A549 (cell line): ENCODE measurements around the gene PADI2. TPM values are rescaled to one million over a fixed set of nuclear protein-coding genes. Genes with fewer than 3 reads are reported as not detected.

Experiments
- ATAC-seq, 2 experiments: fragments of 200-7000 bp in 1 of 2; fragments of >200 bp in 1 of 2; cut with Nextera tagmentation in 1 of 2; cut with Tn5 transposase in 1 of 2; 3 replicates each; pipeline versions ENCODE4 v1.8.0 to v1.9.1; 2018 to 2020; ENCODE audit warnings: mild to moderate bottlenecking in 1 of 2, moderate library complexity in 1 of 2
- CTCF ChIA-PET: fragments of 300-600 bp; sonication (Branson Sonifier 250); formaldehyde crosslinking; extraction: SDS; loops from one replicate; lab custom pipeline; 2021; ENCODE audit warnings: antibody characterized with exemption, inconsistent platforms; lab: Yijun Ruan, JAX
- POLR2A ChIA-PET: fragments of 350-600 bp; formaldehyde crosslinking; extraction: SDS; loops from one replicate; lab custom pipeline; 2021; ENCODE audit warnings: antibody characterized with exemption, inconsistent platforms; lab: Yijun Ruan, JAX
- DNase-seq, 2 experiments: peaks; one replicate each; pipeline versions ENCODE4 v3.0.0 to v3.0.0-alpha.2; 2011 to 2016; ENCODE audit warnings: low read depth in 1 of 2, low spot score in 1 of 2
- FAIRE-seq: peaks from 2 replicates; lab custom pipeline; 2011; peaks lifted over from hg19 to GRCh38; lab: Jason Lieb, UNC
- H3K27ac ChIP-seq, 2 experiments: fragments of >200 bp; sonication (Bioruptor Twin); formaldehyde crosslinking; 3 replicates each; pipeline ENCODE4 v1.5.1; 2016 to 2017
- H3K4me1 ChIP-seq: fragments of >200 bp; sonication (Bioruptor Twin); formaldehyde crosslinking; 3 replicates; pipeline ENCODE4 v1.6.1; 2016
- H3K4me2 ChIP-seq: fragments of >200 bp; sonication (Bioruptor Twin); formaldehyde crosslinking; 3 replicates; pipeline ENCODE4 v1.6.1; 2016
- H3K4me3 ChIP-seq: fragments of >200 bp; sonication (Bioruptor Twin); formaldehyde crosslinking; 3 replicates; pipeline ENCODE4 v1.5.1; 2016
- H3K9me3 ChIP-seq: fragments of >200 bp; sonication (Bioruptor Twin); formaldehyde crosslinking; 3 replicates; pipeline ENCODE4 v1.6.1; 2016
- BHLHE40 ChIP-seq: IDR thresholded peaks from 2 replicates; pipeline ENCODE4 v1.6.1; 2012; ENCODE audit warnings: low read depth, low read length, inconsistent platforms
- CBX2 ChIP-seq: fragments of 200-600 bp; sonication (generic); IDR thresholded peaks from 2 replicates; pipeline ENCODE4 v1.6.1; 2016; ENCODE audit warnings: low read depth, mild to moderate bottlenecking, borderline replicate concordance
- CBX8 ChIP-seq: fragments of 200-600 bp; sonication (generic); IDR thresholded peaks from 2 replicates; pipeline ENCODE4 v1.6.1; 2016
- EHMT2 ChIP-seq: fragments of 200-600 bp; sonication (generic); IDR thresholded peaks from 2 replicates; pipeline ENCODE4 v1.6.1; 2016; ENCODE audit warnings: antibody characterized with exemption, low read depth, mild to moderate bottlenecking, moderate library complexity
- EP300 ChIP-seq, 2 experiments: fragments of >200 bp; sonication (Bioruptor Twin); formaldehyde crosslinking; IDR thresholded peaks; 2 replicates in 1 of 2; 3 replicates in 1 of 2; pipeline ENCODE4 v1.6.1; 2016 to 2017
- FOXS1 ChIP-seq: fragments of 250-450 bp; sonication (Bioruptor Pico); IDR thresholded peaks from 2 replicates; pipeline ENCODE4 v1.5.0; 2020; ENCODE audit warnings: mild to moderate bottlenecking, moderate library complexity
- HDAC2 ChIP-seq: fragments of 200-600 bp; sonication (generic); IDR thresholded peaks from 2 replicates; pipeline ENCODE4 v1.6.1; 2016
- KDM5A ChIP-seq: fragments of 200-600 bp; sonication (generic); IDR thresholded peaks from 2 replicates; pipeline ENCODE4 v1.6.1; 2016; ENCODE audit warnings: antibody characterized with exemption, mild to moderate bottlenecking
- MAFK ChIP-seq: fragments of 450-650 bp; IDR thresholded peaks from 2 replicates; pipeline ENCODE4 v1.6.1; 2014; ENCODE audit not compliant: partially characterized antibody
- MYC ChIP-seq: IDR thresholded peaks from 2 replicates; pipeline ENCODE4 v1.6.1; 2012; ENCODE audit warnings: mild to moderate bottlenecking, inconsistent platforms, low read length, improper control_type of control experiment, borderline replicate concordance
- NFE2L2 ChIP-seq: fragments of 150-350 bp; conservative IDR thresholded peaks from 2 replicates; pipeline ENCODE4 v1.6.1; 2014; ENCODE audit warnings: low read length
- PHF8 ChIP-seq: fragments of 200-600 bp; sonication (generic); IDR thresholded peaks from 2 replicates; pipeline ENCODE4 v1.6.1; 2016; ENCODE audit warnings: low read depth, mild to moderate bottlenecking, antibody characterized with exemption, moderate library complexity, borderline replicate concordance
- POLR2A ChIP-seq: IDR thresholded peaks from 2 replicates; pipeline ENCODE4 v1.6.1; 2012; ENCODE audit warnings: mild to moderate bottlenecking, low read length
- POLR2AphosphoS2 ChIP-seq: conservative IDR thresholded peaks from 2 replicates; pipeline ENCODE4 v1.6.1; 2012; ENCODE audit warnings: low read length, improper control_type of control experiment, inconsistent platforms
- RAD21 ChIP-seq, 2 experiments: fragments of >200 bp in 1 of 2; sonication (Bioruptor Twin) in 1 of 2; formaldehyde crosslinking in 1 of 2; IDR thresholded peaks in 1 of 2; conservative IDR thresholded peaks in 1 of 2; 2 replicates in 1 of 2; 3 replicates in 1 of 2; pipeline ENCODE4 v1.6.1; 2012 to 2018; ENCODE audit warnings: inconsistent platforms in 1 of 2
- RARB ChIP-seq: fragments of 250-450 bp; sonication (Bioruptor Pico); IDR thresholded peaks from 2 replicates; pipeline ENCODE4 v1.8.0; 2021; ENCODE audit warnings: mild to moderate bottlenecking, moderate library complexity
- RCOR1 ChIP-seq: fragments of 150-350 bp; IDR thresholded peaks from 2 replicates; pipeline ENCODE4 v1.6.1; 2014; ENCODE audit warnings: antibody characterized with exemption, low read length, low read depth
- TFCP2L1 ChIP-seq: fragments of 250-450 bp; sonication (Bioruptor Pico); IDR thresholded peaks from 2 replicates; pipeline ENCODE4 v1.5.0; 2021; ENCODE audit warnings: mild to moderate bottlenecking
- ZFP36 ChIP-seq: fragments of 450-650 bp; IDR thresholded peaks from 2 replicates; pipeline ENCODE4 v1.6.1; 2014; ENCODE audit warnings: borderline replicate concordance; ENCODE audit not compliant: partially characterized antibody
- ZSCAN20 ChIP-seq: fragments of 250-450 bp; sonication (Bioruptor Pico); IDR thresholded peaks from 2 replicates; pipeline ENCODE4 v1.8.0; 2022; ENCODE audit warnings: mild to moderate bottlenecking, moderate library complexity
- WGBS: methylation state at CpG from one replicate; pipeline ENCODE4 v1.1.6; 2017; ENCODE audit errors: missing lambda C conversion rate; 5-methylcytosine and 5-hydroxymethylcytosine counted together
- polyA plus RNA-seq, 4 experiments: library from polyadenylated mRNA; depleted of rRNA in 3 of 4; stranded (reverse); fragments of >200 nt; fragmentation: RNase III in 1 of 4; extraction: RNeasy Plus Mini Kit Qiagen cat#74134 plus additional on column Dnase treatment in 1 of 4; gene quantifications; 2 replicates in 3 of 4; 3 replicates in 1 of 4; pipeline ENCODE4 v1.2.3, GENCODE V29; 2011 to 2017
- TF ChIP-seq, protein P1 (sequence below): fragments of 450-650 bp; IDR thresholded peaks from 2 replicates; pipeline ENCODE4 v1.6.1; 2014; ENCODE audit warnings: antibody characterized with exemption
- TF ChIP-seq, protein P2 (sequence below): fragments of >200 bp; sonication (Bioruptor Twin); formaldehyde crosslinking; IDR thresholded peaks from 3 replicates; pipeline ENCODE4 v1.6.1; 2016
- TF ChIP-seq, protein P3 (sequence below): fragments of >200 bp; sonication (Bioruptor Twin); formaldehyde crosslinking; IDR thresholded peaks from 3 replicates; pipeline ENCODE4 v1.5.1; 2016
- TF ChIP-seq, protein P4 (sequence below): IDR thresholded peaks from 2 replicates; pipeline ENCODE4 v1.6.1; 2012

Gene PADI2
- polyA plus RNA-seq, 2 of the 4 experiments (the other 2 are of a cell fraction): 1.1 to 1.3 TPM

DNA sequence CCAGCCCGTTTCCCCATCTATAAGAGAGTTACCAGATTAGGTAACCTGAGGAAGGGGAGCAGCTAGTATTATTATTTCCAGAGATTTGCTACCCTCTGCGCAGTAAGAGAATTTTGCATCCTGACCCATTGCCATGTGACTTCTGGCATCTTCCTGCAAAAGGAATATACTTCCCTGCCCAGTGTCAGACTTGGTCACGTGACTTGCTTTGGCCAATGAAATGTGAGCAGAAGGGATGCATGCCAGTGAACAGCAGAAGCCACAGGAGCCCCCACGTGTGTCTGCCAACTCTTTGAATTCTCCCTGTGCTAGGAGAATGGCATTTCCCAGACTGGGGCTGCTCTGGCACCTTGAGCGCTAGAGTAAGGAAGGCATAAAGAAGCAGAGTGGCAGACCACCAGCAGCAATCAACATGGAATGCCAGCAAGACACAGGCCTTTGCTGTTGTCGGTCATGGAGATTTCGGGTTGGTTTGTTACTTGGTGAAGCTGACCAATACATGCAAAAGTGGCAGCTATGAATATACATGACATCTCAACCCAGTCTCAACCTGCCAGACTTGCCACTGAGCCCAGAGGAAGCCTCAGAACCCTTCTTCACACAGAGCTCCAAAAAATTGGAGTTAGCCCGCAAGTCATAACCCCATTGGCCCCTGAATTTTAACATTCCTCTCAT is 39.0 kb downstream of the PADI2 start:
- H3K4me3 ChIP-seq: no peak overlapping the region
- ChIA-PET CTCF (interaction anchor here (1.7 to 1.8 kb wide), 2 partner anchors 20 to 45 kb away, joined by 4 to 7 read pairs; no protein-coding TSS in a partner anchor), POLR2A (no interaction called here)
- no peaks in the 10 kb centered on the region for H3K4me1 ChIP-seq
- 72% methylated on average over 6 of the region's 8 CpGs for WGBS
- no peak for TF ChIP-seq EHMT2
- TF ChIP-seq FOXS1 (CRISPR knock-in tag): no peak
- TF ChIP-seq KDM5A: no peak
- TF ChIP-seq, protein P1, sequence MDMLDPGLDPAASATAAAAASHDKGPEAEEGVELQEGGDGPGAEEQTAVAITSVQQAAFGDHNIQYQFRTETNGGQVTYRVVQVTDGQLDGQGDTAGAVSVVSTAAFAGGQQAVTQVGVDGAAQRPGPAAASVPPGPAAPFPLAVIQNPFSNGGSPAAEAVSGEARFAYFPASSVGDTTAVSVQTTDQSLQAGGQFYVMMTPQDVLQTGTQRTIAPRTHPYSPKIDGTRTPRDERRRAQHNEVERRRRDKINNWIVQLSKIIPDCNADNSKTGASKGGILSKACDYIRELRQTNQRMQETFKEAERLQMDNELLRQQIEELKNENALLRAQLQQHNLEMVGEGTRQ: peak; percentile 38; the same call in 1 of the 2 replicates
- DNase-seq (no peak), FAIRE-seq (no peak), ATAC-seq (no peak)
- no peaks in the 10 kb centered on the region for H3K9me3 ChIP-seq
- no peak overlapping the region for H3K4me2 ChIP-seq
- no peak overlapping the region for H3K27ac ChIP-seq

DNA sequence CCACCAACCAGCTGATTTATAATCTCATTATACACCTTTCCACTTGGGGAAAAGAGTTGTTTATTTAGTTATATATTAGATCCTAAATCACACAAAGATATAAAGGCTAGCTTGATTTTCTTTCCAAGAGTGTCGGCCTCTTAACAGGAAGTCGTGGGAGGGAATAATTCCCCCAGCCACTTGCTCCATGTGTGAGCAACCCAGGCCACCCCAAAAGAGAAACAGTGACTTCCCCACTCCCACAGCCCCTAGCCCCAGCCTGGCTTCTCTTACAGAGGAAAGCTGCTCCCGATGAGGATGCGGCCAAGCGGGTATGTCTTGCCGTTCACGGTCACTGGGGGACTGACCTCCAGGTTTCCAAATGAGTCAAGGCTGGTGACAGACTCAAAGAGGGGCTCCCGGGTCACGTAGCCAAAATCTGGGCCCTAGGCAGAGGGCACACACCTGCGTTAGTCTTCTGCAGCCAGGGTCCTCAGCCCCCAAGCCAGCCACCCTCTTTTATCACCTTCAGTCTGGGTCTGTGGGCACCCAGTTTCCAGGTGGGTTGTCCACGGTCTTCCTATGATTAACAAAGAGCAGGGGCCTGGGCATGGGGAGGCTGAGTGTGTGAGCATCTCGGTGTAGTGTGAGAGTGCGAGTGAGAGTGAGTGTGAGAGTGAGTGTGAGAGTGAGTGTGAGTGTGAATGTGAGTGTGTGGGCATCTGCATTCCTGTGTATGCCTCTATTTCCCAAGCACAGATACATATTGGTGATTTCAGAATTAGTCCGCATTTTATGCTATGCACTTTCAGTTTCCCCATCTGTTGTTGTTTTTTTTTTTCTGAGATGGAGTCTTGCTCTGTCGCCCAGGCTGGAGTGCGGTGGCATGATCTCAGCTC is 40.0 kb downstream of the PADI2 start:
- TF ChIP-seq HDAC2: no peak
- TF ChIP-seq RARB: no peak
- TF ChIP-seq MYC: no peak
- TF ChIP-seq POLR2AphosphoS2: no peak
- TF ChIP-seq NFE2L2: no peak
- no peak overlapping the region for H3K4me3 ChIP-seq
- DNase-seq (no peak), FAIRE-seq (no peak), ATAC-seq (no peak)
- no peak overlapping the region for H3K4me2 ChIP-seq
- CTCF ChIA-PET: no interaction called here
- no peak overlapping the region for H3K27ac ChIP-seq
- no peaks in the 10 kb centered on the region for H3K9me3 ChIP-seq
- POLR2A ChIA-PET: no interaction called here
- no peaks in the 10 kb centered on the region for H3K4me1 ChIP-seq
- 78% methylated on average over 11 of the region's 16 CpGs for WGBS

DNA sequence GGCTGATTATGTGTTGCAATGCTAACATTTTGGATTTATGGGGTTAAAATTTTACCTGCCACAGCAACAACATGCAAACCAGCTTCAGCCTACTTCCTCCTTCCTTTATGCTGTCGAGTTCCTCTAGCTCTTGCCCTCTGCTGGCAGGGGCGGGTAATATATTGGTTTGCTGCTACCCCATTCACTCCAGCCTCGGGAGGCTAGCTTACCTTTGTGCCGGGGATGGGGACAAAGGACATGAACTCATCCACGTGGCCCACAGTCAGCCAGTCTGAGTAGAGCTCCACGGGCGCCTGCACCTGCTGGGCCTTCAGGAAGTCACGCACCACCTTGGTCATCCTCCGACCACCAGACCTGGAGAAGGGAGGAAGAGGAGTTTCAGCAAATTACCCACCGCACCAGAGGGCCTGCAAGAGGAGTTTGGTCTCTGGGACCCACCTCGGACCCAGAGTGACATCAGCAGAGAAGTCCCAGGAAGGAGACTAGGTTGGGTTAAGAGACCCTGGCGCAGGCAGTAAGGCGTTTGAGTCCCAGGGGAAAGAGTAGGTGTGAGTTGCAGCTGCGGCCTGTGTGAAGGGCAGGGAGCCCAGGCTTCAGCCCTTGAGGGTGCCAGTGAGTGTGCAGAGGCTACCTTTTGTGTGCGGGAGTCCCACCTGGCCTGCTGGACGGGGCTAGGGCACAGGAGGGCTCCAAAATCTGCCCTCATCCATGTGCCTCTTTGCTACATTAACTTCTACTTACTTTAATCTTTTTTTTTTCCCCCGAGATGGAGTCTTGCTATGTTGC is 43.6 kb downstream of the PADI2 start:
- no peak overlapping the region for H3K27ac ChIP-seq
- WGBS: 74% methylated on average over 8 of the region's 17 CpGs
- ATAC-seq (peak; percentile 59 to 88; a peak in 5 of 6 replicates), DNase-seq (peak; percentile 49 to 57), FAIRE-seq (no peak)
- H3K4me1 ChIP-seq: no peaks in the 10 kb centered on the region
- ChIA-PET CTCF (interaction anchor here (0.7 to 1.4 kb wide), 5 partner anchors 11 to 331 kb away, joined by 3 to 4 read pairs (median 3); no protein-coding TSS in a partner anchor), POLR2A (no interaction called here)
- H3K9me3 ChIP-seq: no peaks in the 10 kb centered on the region
- no peak overlapping the region for H3K4me2 ChIP-seq
- TF ChIP-seq, protein P2, sequence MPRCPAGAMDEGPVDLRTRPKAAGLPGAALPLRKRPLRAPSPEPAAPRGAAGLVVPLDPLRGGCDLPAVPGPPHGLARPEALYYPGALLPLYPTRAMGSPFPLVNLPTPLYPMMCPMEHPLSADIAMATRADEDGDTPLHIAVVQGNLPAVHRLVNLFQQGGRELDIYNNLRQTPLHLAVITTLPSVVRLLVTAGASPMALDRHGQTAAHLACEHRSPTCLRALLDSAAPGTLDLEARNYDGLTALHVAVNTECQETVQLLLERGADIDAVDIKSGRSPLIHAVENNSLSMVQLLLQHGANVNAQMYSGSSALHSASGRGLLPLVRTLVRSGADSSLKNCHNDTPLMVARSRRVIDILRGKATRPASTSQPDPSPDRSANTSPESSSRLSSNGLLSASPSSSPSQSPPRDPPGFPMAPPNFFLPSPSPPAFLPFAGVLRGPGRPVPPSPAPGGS: no peak
- TF ChIP-seq POLR2AphosphoS2 (no peak), EP300 (IDR thresholded peaks at IDR 0.05) (no peak), MAFK (no peak), CBX2 (no peak), ZSCAN20 (no peak), RCOR1 (no peak), TFCP2L1 (CRISPR knock-in tag) (no peak), RAD21 (conservative IDR thresholded peaks at IDR 0.05 in 1 of 2, IDR thresholded peaks at IDR 0.05 in 1 of 2) (peak in 1 of 2 experiments; percentile 10; a peak in 1 of 5 replicates), POLR2A (no peak), PHF8 (no peak), BHLHE40 (no peak), ZFP36 (no peak), MYC (no peak), CBX8 (no peak)
- TF ChIP-seq, protein P3, sequence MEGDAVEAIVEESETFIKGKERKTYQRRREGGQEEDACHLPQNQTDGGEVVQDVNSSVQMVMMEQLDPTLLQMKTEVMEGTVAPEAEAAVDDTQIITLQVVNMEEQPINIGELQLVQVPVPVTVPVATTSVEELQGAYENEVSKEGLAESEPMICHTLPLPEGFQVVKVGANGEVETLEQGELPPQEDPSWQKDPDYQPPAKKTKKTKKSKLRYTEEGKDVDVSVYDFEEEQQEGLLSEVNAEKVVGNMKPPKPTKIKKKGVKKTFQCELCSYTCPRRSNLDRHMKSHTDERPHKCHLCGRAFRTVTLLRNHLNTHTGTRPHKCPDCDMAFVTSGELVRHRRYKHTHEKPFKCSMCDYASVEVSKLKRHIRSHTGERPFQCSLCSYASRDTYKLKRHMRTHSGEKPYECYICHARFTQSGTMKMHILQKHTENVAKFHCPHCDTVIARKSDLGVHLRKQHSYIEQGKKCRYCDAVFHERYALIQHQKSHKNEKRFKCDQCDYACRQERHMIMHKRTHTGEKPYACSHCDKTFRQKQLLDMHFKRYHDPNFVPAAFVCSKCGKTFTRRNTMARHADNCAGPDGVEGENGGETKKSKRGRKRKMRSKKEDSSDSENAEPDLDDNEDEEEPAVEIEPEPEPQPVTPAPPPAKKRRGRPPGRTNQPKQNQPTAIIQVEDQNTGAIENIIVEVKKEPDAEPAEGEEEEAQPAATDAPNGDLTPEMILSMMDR: peak; percentile 25; the same call in 2 of the 3 replicates
- TF ChIP-seq, protein P4, sequence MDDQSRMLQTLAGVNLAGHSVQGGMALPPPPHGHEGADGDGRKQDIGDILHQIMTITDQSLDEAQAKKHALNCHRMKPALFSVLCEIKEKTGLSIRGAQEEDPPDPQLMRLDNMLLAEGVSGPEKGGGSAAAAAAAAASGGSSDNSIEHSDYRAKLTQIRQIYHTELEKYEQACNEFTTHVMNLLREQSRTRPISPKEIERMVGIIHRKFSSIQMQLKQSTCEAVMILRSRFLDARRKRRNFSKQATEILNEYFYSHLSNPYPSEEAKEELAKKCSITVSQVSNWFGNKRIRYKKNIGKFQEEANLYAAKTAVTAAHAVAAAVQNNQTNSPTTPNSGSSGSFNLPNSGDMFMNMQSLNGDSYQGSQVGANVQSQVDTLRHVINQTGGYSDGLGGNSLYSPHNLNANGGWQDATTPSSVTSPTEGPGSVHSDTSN: no peak
- H3K4me3 ChIP-seq: no peak overlapping the region
